RPMI7951 (cell line): ENCODE results near the gene PTPRM. TPM values are rescaled to one million over a fixed set of nuclear protein-coding genes. Genes with fewer than 3 reads are reported as not detected.
A peak's percentile ranks its signal among the peaks of the same experiment; 100 is the strongest.

Source experiments
- DNase-seq: peaks from one replicate; pipeline ENCODE4 v3.0.0-alpha.2; 2012; ENCODE audit warnings: low read depth
- total RNA-seq: library from RNA; depleted of rRNA; stranded (reverse); fragments of >200 nt; shearing (Covaris generic); gene quantifications from 2 replicates; pipeline ENCODE4 v1.2.3, GENCODE V29; 2014

Gene PTPRM
- total RNA-seq, 1 experiment from 2014 or later, result 51.8 TPM

- no peak for DNase-seq
These were observed 540.3 kb downstream of the PTPRM start for GRCh38 chr18:8107426-8107825.

- DNase-seq, result no peak
These were observed 547.4 kb downstream of the PTPRM start for GRCh38 chr18:8114480-8114879.

- peak; percentile 40 for DNase-seq
These were observed 549.4 kb downstream of the PTPRM start for GRCh38 chr18:8116341-8117005.

- DNase-seq, result no peak
These were observed 549.9 kb downstream of the PTPRM start for GRCh38 chr18:8117006-8117371.

- no peak for DNase-seq
These were observed 554.0 kb downstream of the PTPRM start for GRCh38 chr18:8121101-8121500.

- DNase-seq, result peak; percentile 15
These were observed 554.9 kb downstream of the PTPRM start for GRCh38 chr18:8121942-8122480.

GRCh38 chr18:8124232-8125146 is 557.4 kb downstream of the PTPRM start:
- DNase-seq, result no peak

- DNase-seq, result no peak
These were observed 563.0 kb downstream of the PTPRM start for GRCh38 chr18:8130096-8130495.

GRCh38 chr18:8133032-8133431 is 565.9 kb downstream of the PTPRM start:
- no peak for DNase-seq

- DNase-seq, result no peak
These were observed 566.8 kb downstream of the PTPRM start for GRCh38 chr18:8133888-8134287.

- no peak for DNase-seq
These were observed 572.0 kb downstream of the PTPRM start for GRCh38 chr18:8139127-8139527.

GRCh38 chr18:8139891-8140406 is 572.8 kb downstream of the PTPRM start:
- no peak for DNase-seq

- peak; percentile 58 for DNase-seq
These were observed 573.9 kb downstream of the PTPRM start for GRCh38 chr18:8140841-8141501.

GRCh38 chr18:8142131-8142711 is 575.1 kb downstream of the PTPRM start:
- peak; percentile 62 for DNase-seq

GRCh38 chr18:8142932-8143331 is 575.8 kb downstream of the PTPRM start:
- no peak for DNase-seq

GRCh38 chr18:8151181-8151580 is 584.1 kb downstream of the PTPRM start:
- DNase-seq, result peak; percentile 22

- peak; percentile 50 for DNase-seq
These were observed 586.9 kb downstream of the PTPRM start for GRCh38 chr18:8153887-8154583.

GRCh38 chr18:8162802-8163201 is 595.7 kb downstream of the PTPRM start:
- DNase-seq, result peak; percentile 13

GRCh38 chr18:8163286-8163959 is 596.3 kb downstream of the PTPRM start:
- DNase-seq, result no peak

GRCh38 chr18:8165095-8165494 is 598.0 kb downstream of the PTPRM start:
- no peak for DNase-seq
